ENCODE results near the gene ZNF326.

Gene ZNF326

GRCh38 chr1:89994805-89995597 lies at the start of gene ZNF326:
Gene ZNF326, plus strand, starts transcription at chr1:89995110. Its CDS starts 148 bp downstream, at chr1:89995258.
- DNase-seq (ENCODE audit: low spot score): peak; percentile 92

GRCh38 chr1:89945852-89946476 lies 48.9 kb upstream of the ZNF326 start:
- no peak for DNase-seq (ENCODE audit: low spot score)

GRCh38 chr1:89946532-89946931 lies 48.4 kb upstream of the ZNF326 start:
- no peak for DNase-seq (ENCODE audit: low spot score)

- no peak for DNase-seq (ENCODE audit: low spot score)
Measured at GRCh38 chr1:89948722-89949345, 46.1 kb upstream of the ZNF326 start.

- no peak for DNase-seq (ENCODE audit: low spot score)
Measured at GRCh38 chr1:89949991-89950624, 44.8 kb upstream of the ZNF326 start.

GRCh38 chr1:89950703-89951102 lies 44.2 kb upstream of the ZNF326 start:
- no peak for DNase-seq (ENCODE audit: low spot score)

- no peak for DNase-seq (ENCODE audit: low spot score)
Measured at GRCh38 chr1:89951766-89952604, 42.9 kb upstream of the ZNF326 start.

- DNase-seq (ENCODE audit: low spot score): no peak
Measured at GRCh38 chr1:89952605-89953130, 42.2 kb upstream of the ZNF326 start.

- peak; percentile 36 for DNase-seq (ENCODE audit: low spot score)
Measured at GRCh38 chr1:89953131-89953626, 41.7 kb upstream of the ZNF326 start.

GRCh38 chr1:89953929-89954328 lies 41.0 kb upstream of the ZNF326 start:
- no peak for DNase-seq (ENCODE audit: low spot score)

GRCh38 chr1:89954401-89954800 lies 40.5 kb upstream of the ZNF326 start:
- DNase-seq (ENCODE audit: low spot score): no peak

- no peak for DNase-seq (ENCODE audit: low spot score)
Measured at GRCh38 chr1:89955311-89956205, 39.4 kb upstream of the ZNF326 start.

- DNase-seq (ENCODE audit: low spot score): no peak
Measured at GRCh38 chr1:89957107-89957506, 37.8 kb upstream of the ZNF326 start.

GRCh38 chr1:89958851-89959654 lies 35.9 kb upstream of the ZNF326 start:
- DNase-seq (ENCODE audit: low spot score): no peak

- DNase-seq (ENCODE audit: low spot score): no peak
Measured at GRCh38 chr1:89959719-89960118, 35.2 kb upstream of the ZNF326 start.

- no peak for DNase-seq (ENCODE audit: low spot score)
Measured at GRCh38 chr1:89962024-89962741, 32.7 kb upstream of the ZNF326 start.

GRCh38 chr1:89962742-89963075 lies 32.2 kb upstream of the ZNF326 start:
- DNase-seq (ENCODE audit: low spot score): no peak

GRCh38 chr1:89965193-89965768 lies 29.6 kb upstream of the ZNF326 start:
- no peak for DNase-seq (ENCODE audit: low spot score)

Measured in kidney capillary endothelial cell (primary cell).